ENCODE results near the gene IL17REL. TPM values are rescaled to one million over a fixed set of nuclear protein-coding genes. Genes with fewer than 3 reads are reported as not detected.

IL17REL gene
- polyA plus RNA-seq, 1 experiment = not detected

DNA sequence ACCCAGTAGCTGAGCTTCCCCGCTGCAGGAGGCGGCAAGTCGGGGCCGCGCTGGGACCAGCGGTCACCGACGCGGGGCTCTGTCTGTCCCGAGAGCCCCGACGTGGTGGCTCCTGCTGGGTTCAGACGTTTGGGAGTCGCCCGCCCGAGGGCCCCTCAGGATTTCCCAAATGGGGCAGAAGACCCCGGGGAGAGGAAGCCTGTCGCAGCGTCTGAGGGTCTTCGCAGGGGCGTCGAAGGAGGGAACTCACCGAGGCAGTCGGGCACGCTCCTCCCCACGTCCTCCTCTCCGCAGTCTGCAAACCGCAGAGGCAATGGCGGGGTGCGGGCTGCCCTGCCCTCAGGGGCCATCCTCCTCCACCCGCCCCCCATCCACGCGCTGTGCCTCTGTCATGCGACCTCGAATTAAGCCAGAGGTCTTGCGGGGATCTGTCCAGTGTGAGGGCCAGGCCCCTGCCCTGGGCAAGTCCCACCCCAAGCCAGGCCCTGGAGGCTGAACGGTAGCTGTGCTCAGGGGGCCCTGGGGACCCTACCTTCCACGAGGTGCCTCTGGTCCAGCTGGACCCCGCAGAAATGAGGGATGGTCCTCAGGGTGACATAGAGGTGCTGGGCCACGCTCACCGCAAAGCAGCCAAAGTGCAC, 12.5 kb downstream of the IL17REL start:
- Histone ChIP-seq H3K36me3 (ENCODE audit: control insufficient read depth, insufficient read depth, low read length) (no peaks in the 10 kb centered on the region), H3K4me3 (ENCODE audit: low read depth, low read length) (no peak overlapping the region; the same call in 1 of the 2 replicates), H3K27me3 (ENCODE audit: control insufficient read depth, insufficient read depth, low read length) (peaks cover 1% of the 10 kb centered on the region)
- TF ChIP-seq CTCF (IDR thresholded peaks at IDR 0.05; ENCODE audit: insufficient read depth, low read depth, low read length) = no peak
- ChIA-PET CTCF (interaction anchor here (1.6 to 3.1 kb wide), 2 partner anchors 20 to 30 kb away, joined by 4 to 8 read pairs; no protein-coding TSS in a partner anchor), POLR2A (no interaction called here)
- no peak for DNase-seq (ENCODE audit: low read depth)

DNA sequence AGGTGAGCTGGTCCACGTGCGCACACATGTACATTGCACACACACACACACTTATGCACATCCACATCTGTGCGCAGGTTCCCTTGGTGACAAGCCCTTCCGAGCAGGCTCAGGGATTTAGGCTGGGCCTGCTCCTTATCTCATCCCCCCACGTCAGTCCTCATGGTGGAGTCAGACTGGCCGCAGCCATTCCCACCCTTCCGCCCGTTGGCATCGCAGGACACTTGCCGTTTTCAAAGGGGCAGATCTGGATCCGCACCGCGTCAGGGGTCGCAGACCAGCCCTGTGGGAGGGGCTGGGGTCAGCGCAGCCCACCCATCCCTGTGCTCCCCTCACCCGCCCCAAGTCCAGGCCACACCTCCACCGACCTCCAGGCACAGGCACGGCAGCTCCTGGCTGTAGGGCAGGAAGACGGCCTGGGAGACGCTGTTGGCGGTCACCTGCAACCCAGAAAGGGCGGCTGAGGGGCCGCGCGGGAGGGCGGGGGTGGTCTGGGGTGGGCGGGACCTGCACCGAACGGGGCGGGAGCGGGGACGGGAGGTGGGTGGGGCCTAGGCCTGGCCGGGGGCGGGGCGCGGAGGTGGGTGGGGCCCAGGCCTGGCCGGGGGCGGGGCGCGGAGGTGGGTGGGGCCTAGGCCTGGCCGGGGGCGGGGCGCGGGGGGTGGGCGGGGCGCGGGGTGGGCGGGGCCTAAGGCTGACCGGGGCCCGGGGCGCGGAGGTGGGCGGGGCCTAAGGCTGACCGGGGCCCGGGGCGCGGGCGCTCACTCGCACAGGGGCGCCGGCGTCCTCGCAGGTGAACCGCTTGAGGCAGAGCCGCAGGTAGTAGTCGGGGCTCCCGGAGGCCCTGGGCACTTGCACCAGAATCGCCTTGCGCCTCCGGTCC, 13.3 kb downstream of the IL17REL start:
- Histone ChIP-seq H3K27me3 (ENCODE audit: control insufficient read depth, insufficient read depth, low read length) (peaks cover 1% of the 10 kb centered on the region), H3K4me3 (ENCODE audit: low read depth, low read length) (no peak overlapping the region; the same call in 1 of the 2 replicates), H3K36me3 (ENCODE audit: control insufficient read depth, insufficient read depth, low read length) (no peaks in the 10 kb centered on the region)
- ChIA-PET POLR2A (no interaction called here), CTCF (interaction anchor here (1.6 kb wide), 1 partner anchor 19 kb away, joined by 4 read pairs; no protein-coding TSS in a partner anchor)
- TF ChIP-seq CTCF (IDR thresholded peaks at IDR 0.05; ENCODE audit: insufficient read depth, low read depth, low read length) = no peak
- no peak for DNase-seq (ENCODE audit: low read depth)

- no peak for TF ChIP-seq CTCF (IDR thresholded peaks at IDR 0.05; ENCODE audit: insufficient read depth, low read depth, low read length)
- no peaks in the 10 kb centered on the region for H3K36me3 ChIP-seq (ENCODE audit: control insufficient read depth, insufficient read depth, low read length)
- H3K4me3 ChIP-seq (ENCODE audit: low read depth, low read length) = no peak overlapping the region
- DNase-seq (ENCODE audit: low read depth) = no peak
- peaks cover 1% of the 10 kb centered on the region for H3K27me3 ChIP-seq (ENCODE audit: control insufficient read depth, insufficient read depth, low read length)
- ChIA-PET POLR2A (no interaction called here), CTCF (no interaction called here)
Observed at GRCh38 chr22:49998718-49999062, 13.9 kb downstream of the IL17REL start.

DNA sequence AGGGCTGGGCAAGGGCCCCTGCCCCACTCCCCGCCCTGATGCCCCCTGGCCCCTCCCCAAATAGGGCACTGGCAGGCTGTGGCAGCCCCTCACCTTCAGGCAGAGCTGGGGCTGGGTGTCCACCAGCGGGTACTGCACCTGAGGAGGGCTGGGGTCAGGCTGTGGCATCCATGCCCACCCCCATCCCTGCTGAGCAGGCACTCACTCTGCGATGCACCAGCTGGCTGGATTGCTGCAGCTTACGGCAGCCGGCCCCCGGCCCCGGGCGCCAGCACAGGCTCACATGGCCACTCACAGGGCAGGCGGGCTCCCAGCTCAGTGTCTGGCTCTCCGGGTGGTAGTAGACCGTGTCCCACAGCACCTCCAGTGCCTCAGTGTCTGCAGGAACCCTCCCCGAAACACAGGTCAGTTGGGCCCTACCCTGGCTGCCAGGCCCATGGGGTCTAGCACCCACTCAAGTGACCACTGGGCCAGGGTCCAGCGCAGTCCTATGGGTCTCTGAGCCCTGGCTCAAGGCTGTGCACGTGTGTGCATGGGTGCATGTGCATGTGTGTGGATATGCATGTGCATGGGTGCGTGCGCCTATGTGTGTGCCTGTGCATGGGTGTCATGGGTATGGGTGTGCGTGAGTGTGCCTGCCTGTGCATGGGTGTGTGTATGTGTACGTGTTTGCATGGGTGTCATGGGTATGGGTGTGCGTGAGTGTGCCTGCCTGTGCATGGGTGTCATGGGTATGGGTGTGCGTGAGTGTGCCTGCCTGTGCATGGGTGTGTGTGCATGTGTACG, 14.4 kb downstream of the IL17REL start:
- peaks cover 1% of the 10 kb centered on the region for H3K27me3 ChIP-seq (ENCODE audit: control insufficient read depth, insufficient read depth, low read length)
- ChIA-PET CTCF (no interaction called here), POLR2A (no interaction called here)
- H3K4me3 ChIP-seq (ENCODE audit: low read depth, low read length) = no peak overlapping the region
- TF ChIP-seq CTCF (IDR thresholded peaks at IDR 0.05; ENCODE audit: insufficient read depth, low read depth, low read length) = no peak
- DNase-seq (ENCODE audit: low read depth) = no peak
- H3K36me3 ChIP-seq (ENCODE audit: control insufficient read depth, insufficient read depth, low read length) = no peaks in the 10 kb centered on the region

DNA sequence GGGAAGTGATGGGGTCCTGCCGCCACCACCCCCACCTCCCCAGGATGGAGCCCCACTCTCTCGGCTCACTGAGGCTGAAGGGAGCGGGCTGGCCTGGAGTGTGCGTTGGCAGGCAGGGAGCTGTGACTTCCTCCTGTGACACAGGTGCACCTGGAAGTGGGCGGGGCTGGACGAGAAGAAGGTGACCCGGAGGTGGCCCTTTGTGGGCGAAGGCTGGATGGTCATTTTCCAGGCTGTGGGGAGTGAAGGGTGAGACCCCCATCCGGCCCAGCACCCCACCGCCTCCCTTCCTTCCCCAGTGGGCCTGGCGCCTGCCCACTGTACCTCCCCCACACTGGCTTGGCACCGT, 15.3 kb downstream of the IL17REL start:
- peaks cover 1% of the 10 kb centered on the region for H3K27me3 ChIP-seq (ENCODE audit: control insufficient read depth, insufficient read depth, low read length)
- no peak for DNase-seq (ENCODE audit: low read depth)

More for the DNA sequence above, 15.3 kb downstream of the IL17REL start:
- no peak overlapping the region for H3K4me3 ChIP-seq (ENCODE audit: low read depth, low read length)
- no peak for TF ChIP-seq CTCF (IDR thresholded peaks at IDR 0.05; ENCODE audit: insufficient read depth, low read depth, low read length)
- CTCF ChIA-PET = no interaction called here
- POLR2A ChIA-PET = no interaction called here
- H3K36me3 ChIP-seq (ENCODE audit: control insufficient read depth, insufficient read depth, low read length) = no peaks in the 10 kb centered on the region
